HepG2 (cell line): ENCODE measurements around the gene SF3B6. TPM values are rescaled to one million over a fixed set of nuclear protein-coding genes. Genes with fewer than 3 reads are reported as not detected.

ENCODE experiments used
- ATF7-NPFF ChIP-seq: sonication (generic); formaldehyde crosslinking; IDR thresholded peaks from 2 replicates; pipeline ENCODE4 v1.8.1; 2023; ENCODE audit warnings: mild to moderate bottlenecking, low read depth, missing genetic modification reagents, moderate library complexity
- CBX2 ChIP-seq, 2 experiments: fragments of 200-600 bp in 1 of 2; sonication (generic); formaldehyde crosslinking in 1 of 2; IDR thresholded peaks; 2 replicates each; pipeline versions ENCODE4 v1.7.0 to v1.8.1; 2018 to 2022; ENCODE audit warnings: low read depth in 2 of 2, low read length in 1 of 2, mild to moderate bottlenecking in 1 of 2, missing genetic modification reagents in 1 of 2
- DPF2 ChIP-seq: sonication (generic); formaldehyde crosslinking; IDR thresholded peaks from 2 replicates; pipeline ENCODE4 v1.4.0; 2020; ENCODE audit warnings: mild to moderate bottlenecking, low read depth, missing genetic modification reagents, borderline replicate concordance
- DR1 ChIP-seq: sonication (generic); formaldehyde crosslinking; IDR thresholded peaks from 2 replicates; pipeline ENCODE4 v1.8.0; 2021; ENCODE audit warnings: mild to moderate bottlenecking, missing genetic modification reagents, inconsistent platforms
- FOXJ3 ChIP-seq: sonication (generic); formaldehyde crosslinking; IDR thresholded peaks from 2 replicates; pipeline ENCODE4 v1.4.0; 2020; ENCODE audit warnings: missing genetic modification reagents, mild to moderate bottlenecking, borderline replicate concordance
- MAFF ChIP-seq: IDR thresholded peaks from 2 replicates; pipeline ENCODE4 v1.6.1; 2011; ENCODE audit warnings: low read depth, low read length, improper control_type of control experiment
- NFKBIZ ChIP-seq: IDR thresholded peaks from 2 replicates; pipeline ENCODE4 v1.6.1; 2018; ENCODE audit warnings: missing genetic modification reagents, missing compliant biosample characterization
- NRL ChIP-seq: sonication (generic); formaldehyde crosslinking; IDR thresholded peaks from 2 replicates; pipeline ENCODE4 v1.5.0; 2020; ENCODE audit warnings: missing genetic modification reagents, mild to moderate bottlenecking, moderate library complexity, borderline replicate concordance
- ONECUT2 ChIP-seq: sonication (generic); formaldehyde crosslinking; IDR thresholded peaks from 2 replicates; pipeline ENCODE4 v1.4.0; 2020; ENCODE audit warnings: missing genetic modification reagents
- PRPF4 ChIP-seq: fragments of 200-400 bp; formaldehyde crosslinking; IDR thresholded peaks from 2 replicates; pipeline ENCODE4 v1.6.1; 2016; ENCODE audit warnings: low read length, low read depth; ENCODE audit not compliant: poor library complexity, severe bottlenecking
- RAD51 ChIP-seq: fragments of 450-650 bp; IDR thresholded peaks from 2 replicates; pipeline ENCODE4 v1.6.1; 2016; ENCODE audit warnings: borderline replicate concordance
- SP1 ChIP-seq, 2 experiments: fragments of 450-650 bp in 1 of 2; sonication (generic) in 1 of 2; formaldehyde crosslinking in 1 of 2; IDR thresholded peaks; 2 replicates each; pipeline versions ENCODE4 v1.4.0 to v1.6.1; 2016 to 2020; ENCODE audit warnings: missing genetic modification reagents in 1 of 2
- ZNF326 ChIP-seq: sonication (generic); formaldehyde crosslinking; IDR thresholded peaks from 2 replicates; pipeline ENCODE4 v1.4.0; 2020; ENCODE audit warnings: missing genetic modification reagents, borderline replicate concordance
- ZNF557 ChIP-seq: sonication (generic); formaldehyde crosslinking; IDR thresholded peaks from 2 replicates; pipeline ENCODE4 v1.4.0; 2020; ENCODE audit warnings: missing genetic modification reagents
- ZNF629 ChIP-seq: sonication (generic); formaldehyde crosslinking; conservative IDR thresholded peaks from 2 replicates; pipeline ENCODE4 v1.5.0; 2020; ENCODE audit warnings: missing genetic modification reagents
- ZNF790 ChIP-seq: sonication (generic); formaldehyde crosslinking; IDR thresholded peaks from 2 replicates; pipeline ENCODE4 v1.8.0; 2022; ENCODE audit warnings: missing genetic modification reagents, mild to moderate bottlenecking, borderline replicate concordance
- ZSCAN31 ChIP-seq: sonication (generic); formaldehyde crosslinking; IDR thresholded peaks from 2 replicates; pipeline ENCODE4 v1.5.0; 2020; ENCODE audit warnings: low read depth, mild to moderate bottlenecking, missing genetic modification reagents
- polyA plus RNA-seq, 8 experiments: library from polyadenylated mRNA; depleted of rRNA in 3 of 8; stranded (reverse) in 7 of 8; unstranded in 1 of 8; fragments of >200 nt; fragmentation: Illumina TruSeq in 4 of 8; extraction: Trizol in 4 of 8; gene quantifications; 2 replicates each; pipeline versions ENCODE4 v1.2.1 to v1.2.3, GENCODE V29; 2011 to 2016; ENCODE audit warnings: low read depth in 4 of 8, missing spikeins in 1 of 8, mixed read lengths in 1 of 8; ENCODE audit not compliant: insufficient read depth in 1 of 8
- total RNA-seq, 5 experiments: library from RNA; depleted of rRNA; stranded (reverse); fragments of >200 nt; fragmentation: Illumina TruSeq; extraction: Trizol; gene quantifications; 2 replicates each; pipeline ENCODE4 v1.2.3, GENCODE V29; 2016; ENCODE audit warnings: low read depth in 1 of 5
- TF ChIP-seq, protein P1 (sequence below): sonication (generic); formaldehyde crosslinking; IDR thresholded peaks from 2 replicates; pipeline ENCODE4 v1.4.0; 2020; ENCODE audit warnings: missing genetic modification reagents
- TF ChIP-seq, protein P2 (sequence below): sonication (generic); formaldehyde crosslinking; IDR thresholded peaks from 2 replicates; pipeline ENCODE4 v1.8.0; 2022; ENCODE audit warnings: missing genetic modification reagents, low read depth, mild to moderate bottlenecking, borderline replicate concordance
- TF ChIP-seq, protein P3 (sequence below): sonication (generic); formaldehyde crosslinking; IDR thresholded peaks from 2 replicates; pipeline ENCODE4 v1.8.0; 2022; ENCODE audit warnings: mild to moderate bottlenecking, missing genetic modification reagents, moderate library complexity
- TF ChIP-seq, protein P4 (sequence below): sonication (generic); formaldehyde crosslinking; IDR thresholded peaks from 2 replicates; pipeline ENCODE4 v1.4.0; 2020; ENCODE audit warnings: missing genetic modification reagents, mild to moderate bottlenecking, borderline replicate concordance

Gene SF3B6
- total and polyA plus RNA-seq, 2 of the 13 experiments (the other 11 are each of a cell fraction or from before 2014, with no cell fraction given): 177 to 182 TPM

DNA sequence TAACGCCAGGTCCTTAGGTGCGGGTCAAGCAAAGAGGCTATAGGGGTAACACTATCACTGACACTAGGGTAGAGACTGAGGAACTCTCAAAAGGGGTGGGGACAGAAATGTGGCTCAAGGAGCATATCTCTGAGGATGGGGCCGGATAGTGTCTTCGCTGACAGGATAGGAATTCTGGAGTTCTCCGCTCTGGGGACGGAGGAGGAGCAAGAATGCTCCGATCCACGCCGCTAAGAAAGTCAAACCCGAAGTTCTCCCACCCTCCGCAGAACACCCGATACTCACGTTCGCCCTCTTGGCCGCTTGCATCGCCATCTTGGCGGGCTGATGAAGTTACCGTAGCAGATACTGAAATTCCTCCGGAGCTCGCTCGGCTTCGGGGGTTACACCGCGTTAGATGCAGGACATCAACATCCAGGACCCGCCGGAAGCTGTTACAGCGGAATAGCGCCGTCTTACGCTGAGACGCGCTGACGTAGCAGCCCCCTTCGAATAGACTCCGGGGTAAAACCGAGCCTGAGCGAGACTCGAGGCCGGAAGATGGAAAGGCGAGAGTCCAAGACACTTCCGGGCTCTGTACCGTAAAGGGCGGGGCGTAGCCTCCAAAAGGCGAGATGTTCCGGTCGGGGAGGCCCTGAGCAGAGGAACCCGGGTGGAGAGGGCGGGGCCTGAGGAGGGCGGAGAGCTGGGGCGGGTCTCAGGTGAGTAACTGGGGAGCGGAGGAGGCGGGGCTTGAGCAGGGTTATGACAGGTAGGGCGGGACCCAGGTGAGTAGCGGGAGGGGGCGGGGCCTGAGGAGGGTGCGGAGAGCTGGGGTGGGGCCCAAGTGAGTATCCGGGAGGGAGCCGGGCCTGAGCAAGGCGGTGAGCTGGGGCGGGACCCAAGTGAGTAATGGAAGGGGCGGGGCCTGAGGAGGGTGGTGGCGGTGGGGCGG lies at the start of gene SF3B6 (continued):
- TF ChIP-seq, protein P1, sequence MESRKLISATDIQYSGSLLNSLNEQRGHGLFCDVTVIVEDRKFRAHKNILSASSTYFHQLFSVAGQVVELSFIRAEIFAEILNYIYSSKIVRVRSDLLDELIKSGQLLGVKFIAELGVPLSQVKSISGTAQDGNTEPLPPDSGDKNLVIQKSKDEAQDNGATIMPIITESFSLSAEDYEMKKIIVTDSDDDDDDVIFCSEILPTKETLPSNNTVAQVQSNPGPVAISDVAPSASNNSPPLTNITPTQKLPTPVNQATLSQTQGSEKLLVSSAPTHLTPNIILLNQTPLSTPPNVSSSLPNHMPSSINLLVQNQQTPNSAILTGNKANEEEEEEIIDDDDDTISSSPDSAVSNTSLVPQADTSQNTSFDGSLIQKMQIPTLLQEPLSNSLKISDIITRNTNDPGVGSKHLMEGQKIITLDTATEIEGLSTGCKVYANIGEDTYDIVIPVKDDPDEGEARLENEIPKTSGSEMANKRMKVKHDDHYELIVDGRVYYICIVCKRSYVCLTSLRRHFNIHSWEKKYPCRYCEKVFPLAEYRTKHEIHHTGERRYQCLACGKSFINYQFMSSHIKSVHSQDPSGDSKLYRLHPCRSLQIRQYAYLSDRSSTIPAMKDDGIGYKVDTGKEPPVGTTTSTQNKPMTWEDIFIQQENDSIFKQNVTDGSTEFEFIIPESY (CRISPR knock-in tag): peak; percentile 92
- TF ChIP-seq ZNF790 (CRISPR knock-in tag): peak; percentile 73; the same call in 1 of the 2 replicates
- TF ChIP-seq, protein P2, sequence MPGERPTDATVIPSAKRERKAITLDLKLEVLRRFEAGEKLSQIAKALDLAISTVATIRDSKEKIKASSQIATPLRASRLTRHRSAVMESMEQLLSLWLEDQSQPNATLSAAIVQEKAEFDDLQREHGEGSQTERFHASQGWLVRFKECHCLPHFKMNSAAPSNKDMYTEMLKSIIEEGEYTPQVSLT: no peak
- TF ChIP-seq DPF2 (CRISPR knock-in tag): no peak
- TF ChIP-seq ZNF557 (CRISPR knock-in tag): 0 out of 2 replicates have a peak, but pooled peaks have one; percentile 20
- peak; percentile 98 for TF ChIP-seq NRL (CRISPR knock-in tag)
- TF ChIP-seq CBX2 (IDR thresholded peaks at IDR 0.05; ENCODE audit: low read depth, low read length): no peak
- TF ChIP-seq CBX2 (CRISPR knock-in tag; IDR thresholded peaks at IDR 0.05; ENCODE audit: low read depth): peak; percentile 15; the same call in 1 of the 2 replicates
- no peak; the same call in 1 of the 2 replicates for TF ChIP-seq ZNF326 (CRISPR knock-in tag)
- TF ChIP-seq ZNF629 (CRISPR knock-in tag): peak; percentile 50; the same call in 1 of the 2 replicates
- peak; percentile 81 for TF ChIP-seq MAFF
- TF ChIP-seq FOXJ3 (CRISPR knock-in tag): peak; percentile 94
- TF ChIP-seq, protein P3, sequence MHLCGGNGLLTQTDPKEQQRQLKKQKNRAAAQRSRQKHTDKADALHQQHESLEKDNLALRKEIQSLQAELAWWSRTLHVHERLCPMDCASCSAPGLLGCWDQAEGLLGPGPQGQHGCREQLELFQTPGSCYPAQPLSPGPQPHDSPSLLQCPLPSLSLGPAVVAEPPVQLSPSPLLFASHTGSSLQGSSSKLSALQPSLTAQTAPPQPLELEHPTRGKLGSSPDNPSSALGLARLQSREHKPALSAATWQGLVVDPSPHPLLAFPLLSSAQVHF (CRISPR knock-in tag): peak; percentile 43
- peak; percentile 98 for TF ChIP-seq ZSCAN31 (CRISPR knock-in tag)
- TF ChIP-seq ATF7-NPFF: peak; percentile 92
- TF ChIP-seq, protein P4, sequence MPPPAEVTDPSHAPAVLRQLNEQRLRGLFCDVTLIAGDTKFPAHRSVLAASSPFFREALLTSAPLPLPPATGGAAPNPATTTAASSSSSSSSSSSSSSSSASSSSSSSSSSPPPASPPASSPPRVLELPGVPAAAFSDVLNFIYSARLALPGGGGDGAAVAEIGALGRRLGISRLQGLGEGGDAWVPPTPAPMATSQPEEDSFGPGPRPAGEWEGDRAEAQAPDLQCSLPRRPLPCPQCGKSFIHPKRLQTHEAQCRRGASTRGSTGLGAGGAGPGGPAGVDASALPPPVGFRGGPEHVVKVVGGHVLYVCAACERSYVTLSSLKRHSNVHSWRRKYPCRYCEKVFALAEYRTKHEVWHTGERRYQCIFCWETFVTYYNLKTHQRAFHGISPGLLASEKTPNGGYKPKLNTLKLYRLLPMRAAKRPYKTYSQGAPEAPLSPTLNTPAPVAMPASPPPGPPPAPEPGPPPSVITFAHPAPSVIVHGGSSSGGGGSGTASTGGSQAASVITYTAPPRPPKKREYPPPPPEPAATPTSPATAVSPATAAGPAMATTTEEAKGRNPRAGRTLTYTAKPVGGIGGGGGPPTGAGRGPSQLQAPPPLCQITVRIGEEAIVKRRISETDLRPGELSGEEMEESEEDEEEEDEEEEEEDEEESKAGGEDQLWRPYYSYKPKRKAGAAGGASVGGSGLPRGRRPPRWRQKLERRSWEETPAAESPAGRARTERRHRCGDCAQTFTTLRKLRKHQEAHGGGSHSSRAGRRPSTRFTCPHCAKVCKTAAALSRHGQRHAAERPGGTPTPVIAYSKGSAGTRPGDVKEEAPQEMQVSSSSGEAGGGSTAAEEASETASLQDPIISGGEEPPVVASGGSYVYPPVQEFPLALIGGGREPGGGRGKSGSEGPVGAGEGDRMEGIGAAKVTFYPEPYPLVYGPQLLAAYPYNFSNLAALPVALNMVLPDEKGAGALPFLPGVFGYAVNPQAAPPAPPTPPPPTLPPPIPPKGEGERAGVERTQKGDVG (CRISPR knock-in tag): peak; percentile 88; the same call in 1 of the 2 replicates
- peak; percentile 98 for TF ChIP-seq NFKBIZ
- no peak for TF ChIP-seq SP1 (IDR thresholded peaks at IDR 0.05)
- TF ChIP-seq SP1 (CRISPR knock-in tag; IDR thresholded peaks at IDR 0.05): peak; percentile 98
- TF ChIP-seq ONECUT2: no peak; the same call in 1 of the 2 replicates
- TF ChIP-seq PRPF4: no peak
- TF ChIP-seq RAD51: no peak
- peak; percentile 93 for TF ChIP-seq DR1
